GM23338 (cell line): ENCODE measurements around the gene GPR37L1.

ENCODE experiments used
- EZH2 ChIP-seq: fragments of 200-600 bp; sonication (generic); IDR thresholded peaks from one replicate; pipeline ENCODE4 v1.8.0; 2017; ENCODE audit warnings: antibody characterized with exemption, mild to moderate bottlenecking, low read depth; ENCODE audit not compliant: unreplicated experiment
- EZH2phosphoT487 ChIP-seq: fragments of 200-600 bp; sonication (generic); IDR thresholded peaks from one replicate; pipeline ENCODE4 v1.8.1; 2018; ENCODE audit warnings: antibody characterized with exemption; ENCODE audit not compliant: unreplicated experiment
- POLR2AphosphoS5 ChIP-seq: IDR thresholded peaks from 2 replicates; pipeline ENCODE4 v1.6.1; 2016; ENCODE audit warnings: antibody characterized with exemption, low read depth
- STAT1 ChIP-seq: IDR thresholded peaks from one replicate; pipeline ENCODE4 v1.6.1; 2016; ENCODE audit warnings: antibody characterized with exemption; ENCODE audit not compliant: unreplicated experiment
- ZNF114 ChIP-seq: fragments of 250-450 bp; sonication (Bioruptor Pico); IDR thresholded peaks from 2 replicates; pipeline ENCODE4 v1.5.0; 2020; ENCODE audit warnings: mild to moderate bottlenecking, moderate library complexity
- TF ChIP-seq, protein P1 (sequence below), 2 experiments: fragments of 200-600 bp in 1 of 2; sonication (generic) in 1 of 2; conservative IDR thresholded peaks; 2 replicates each; pipeline versions ENCODE4 v1.5.1 to v1.6.1; 2016 to 2017; ENCODE audit warnings: antibody characterized with exemption in 2 of 2, low read depth in 2 of 2, mild to moderate bottlenecking in 2 of 2, moderate library complexity in 1 of 2
- TF ChIP-seq, protein P2 (sequence below): IDR thresholded peaks from one replicate; pipeline ENCODE4 v1.6.1; 2018; ENCODE audit warnings: antibody characterized with exemption; ENCODE audit not compliant: unreplicated experiment
- TF ChIP-seq, protein P3 (sequence below): IDR thresholded peaks from 2 replicates; pipeline ENCODE4 v1.6.1; 2016; ENCODE audit warnings: antibody characterized with exemption

DNA sequence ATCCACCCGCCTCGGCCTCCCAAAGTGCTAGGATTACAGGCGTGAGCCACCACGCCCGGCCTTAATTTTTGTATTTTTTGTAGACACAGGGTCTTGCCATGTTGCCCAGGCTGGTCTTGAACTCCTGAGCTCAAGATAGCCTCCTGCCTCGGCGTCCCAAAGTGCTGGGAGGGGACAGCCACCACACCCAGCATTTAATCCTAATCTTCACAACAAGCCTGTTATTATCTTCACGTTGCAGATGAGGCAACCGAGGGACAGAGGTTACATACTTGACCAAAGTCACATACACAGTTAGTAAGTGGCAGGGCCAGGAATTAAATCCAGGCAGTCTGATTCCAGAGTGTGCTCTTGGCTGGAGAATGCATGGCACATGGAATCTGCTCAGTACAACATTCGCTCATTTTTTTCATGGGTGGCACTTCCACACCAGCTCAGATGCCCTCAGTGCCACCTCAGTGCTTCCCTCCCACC lies 4.8 kb upstream of the GPR37L1 start:
- TF ChIP-seq POLR2AphosphoS5 = no peak
- TF ChIP-seq, protein P1, sequence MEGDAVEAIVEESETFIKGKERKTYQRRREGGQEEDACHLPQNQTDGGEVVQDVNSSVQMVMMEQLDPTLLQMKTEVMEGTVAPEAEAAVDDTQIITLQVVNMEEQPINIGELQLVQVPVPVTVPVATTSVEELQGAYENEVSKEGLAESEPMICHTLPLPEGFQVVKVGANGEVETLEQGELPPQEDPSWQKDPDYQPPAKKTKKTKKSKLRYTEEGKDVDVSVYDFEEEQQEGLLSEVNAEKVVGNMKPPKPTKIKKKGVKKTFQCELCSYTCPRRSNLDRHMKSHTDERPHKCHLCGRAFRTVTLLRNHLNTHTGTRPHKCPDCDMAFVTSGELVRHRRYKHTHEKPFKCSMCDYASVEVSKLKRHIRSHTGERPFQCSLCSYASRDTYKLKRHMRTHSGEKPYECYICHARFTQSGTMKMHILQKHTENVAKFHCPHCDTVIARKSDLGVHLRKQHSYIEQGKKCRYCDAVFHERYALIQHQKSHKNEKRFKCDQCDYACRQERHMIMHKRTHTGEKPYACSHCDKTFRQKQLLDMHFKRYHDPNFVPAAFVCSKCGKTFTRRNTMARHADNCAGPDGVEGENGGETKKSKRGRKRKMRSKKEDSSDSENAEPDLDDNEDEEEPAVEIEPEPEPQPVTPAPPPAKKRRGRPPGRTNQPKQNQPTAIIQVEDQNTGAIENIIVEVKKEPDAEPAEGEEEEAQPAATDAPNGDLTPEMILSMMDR (conservative IDR thresholded peaks at IDR 0.05; ENCODE audit: low read depth in 2 of 2) = no peak
- TF ChIP-seq EZH2 = no peak
- no peak for TF ChIP-seq EZH2phosphoT487
- TF ChIP-seq, protein P2, sequence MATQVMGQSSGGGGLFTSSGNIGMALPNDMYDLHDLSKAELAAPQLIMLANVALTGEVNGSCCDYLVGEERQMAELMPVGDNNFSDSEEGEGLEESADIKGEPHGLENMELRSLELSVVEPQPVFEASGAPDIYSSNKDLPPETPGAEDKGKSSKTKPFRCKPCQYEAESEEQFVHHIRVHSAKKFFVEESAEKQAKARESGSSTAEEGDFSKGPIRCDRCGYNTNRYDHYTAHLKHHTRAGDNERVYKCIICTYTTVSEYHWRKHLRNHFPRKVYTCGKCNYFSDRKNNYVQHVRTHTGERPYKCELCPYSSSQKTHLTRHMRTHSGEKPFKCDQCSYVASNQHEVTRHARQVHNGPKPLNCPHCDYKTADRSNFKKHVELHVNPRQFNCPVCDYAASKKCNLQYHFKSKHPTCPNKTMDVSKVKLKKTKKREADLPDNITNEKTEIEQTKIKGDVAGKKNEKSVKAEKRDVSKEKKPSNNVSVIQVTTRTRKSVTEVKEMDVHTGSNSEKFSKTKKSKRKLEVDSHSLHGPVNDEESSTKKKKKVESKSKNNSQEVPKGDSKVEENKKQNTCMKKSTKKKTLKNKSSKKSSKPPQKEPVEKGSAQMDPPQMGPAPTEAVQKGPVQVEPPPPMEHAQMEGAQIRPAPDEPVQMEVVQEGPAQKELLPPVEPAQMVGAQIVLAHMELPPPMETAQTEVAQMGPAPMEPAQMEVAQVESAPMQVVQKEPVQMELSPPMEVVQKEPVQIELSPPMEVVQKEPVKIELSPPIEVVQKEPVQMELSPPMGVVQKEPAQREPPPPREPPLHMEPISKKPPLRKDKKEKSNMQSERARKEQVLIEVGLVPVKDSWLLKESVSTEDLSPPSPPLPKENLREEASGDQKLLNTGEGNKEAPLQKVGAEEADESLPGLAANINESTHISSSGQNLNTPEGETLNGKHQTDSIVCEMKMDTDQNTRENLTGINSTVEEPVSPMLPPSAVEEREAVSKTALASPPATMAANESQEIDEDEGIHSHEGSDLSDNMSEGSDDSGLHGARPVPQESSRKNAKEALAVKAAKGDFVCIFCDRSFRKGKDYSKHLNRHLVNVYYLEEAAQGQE = no peak
- TF ChIP-seq, protein P3, sequence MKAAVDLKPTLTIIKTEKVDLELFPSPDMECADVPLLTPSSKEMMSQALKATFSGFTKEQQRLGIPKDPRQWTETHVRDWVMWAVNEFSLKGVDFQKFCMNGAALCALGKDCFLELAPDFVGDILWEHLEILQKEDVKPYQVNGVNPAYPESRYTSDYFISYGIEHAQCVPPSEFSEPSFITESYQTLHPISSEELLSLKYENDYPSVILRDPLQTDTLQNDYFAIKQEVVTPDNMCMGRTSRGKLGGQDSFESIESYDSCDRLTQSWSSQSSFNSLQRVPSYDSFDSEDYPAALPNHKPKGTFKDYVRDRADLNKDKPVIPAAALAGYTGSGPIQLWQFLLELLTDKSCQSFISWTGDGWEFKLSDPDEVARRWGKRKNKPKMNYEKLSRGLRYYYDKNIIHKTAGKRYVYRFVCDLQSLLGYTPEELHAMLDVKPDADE = no peak
- no peak for TF ChIP-seq ZNF114 (CRISPR knock-in tag)
- TF ChIP-seq STAT1 = no peak
